DOHH2 (cell line): ENCODE measurements around the gene SMARCAL1.

Experiments
- H3F3A ChIP-seq: fragments of 200-600 bp; sonication (generic), shearing (Covaris generic); 2 replicates; pipeline ENCODE4 v1.6.0; 2016; ENCODE audit warnings: antibody characterized with exemption, mild to moderate bottlenecking; ENCODE audit not compliant: control insufficient read depth, insufficient read depth
- H3K27ac ChIP-seq: fragments of 200-600 bp; sonication (generic); 2 replicates; pipeline ENCODE4 v1.5.1; 2014; ENCODE audit warnings: low read depth, mild to moderate bottlenecking, low read length, moderate library complexity
- H3K27me3 ChIP-seq: fragments of 200-600 bp; sonication (generic); 2 replicates; pipeline ENCODE4 v1.6.1; 2014; ENCODE audit warnings: mild to moderate bottlenecking, low read length, mixed read lengths; ENCODE audit not compliant: control insufficient read depth
- H3K36me3 ChIP-seq: fragments of 200-600 bp; sonication (generic); 2 replicates; pipeline ENCODE4 v1.6.1; 2014; ENCODE audit warnings: mild to moderate bottlenecking, low read length, moderate library complexity, mixed read lengths; ENCODE audit not compliant: control insufficient read depth
- H3K4me1 ChIP-seq: fragments of 200-600 bp; sonication (generic); 2 replicates; pipeline ENCODE4 v1.6.1; 2014; ENCODE audit warnings: mild to moderate bottlenecking, low read length, mixed read lengths; ENCODE audit not compliant: control insufficient read depth
- H3K4me2 ChIP-seq: fragments of 200-600 bp; sonication (generic); 2 replicates; pipeline ENCODE4 v1.6.0; 2014; ENCODE audit warnings: mild to moderate bottlenecking, low read length, moderate library complexity
- H3K4me3 ChIP-seq: fragments of 200-600 bp; sonication (generic); 2 replicates; pipeline ENCODE4 v1.5.1; 2014; ENCODE audit warnings: mild to moderate bottlenecking, low read length, mixed read lengths
- H3K79me2 ChIP-seq: fragments of 200-600 bp; sonication (generic); 2 replicates; pipeline ENCODE4 v1.6.1; 2014; ENCODE audit warnings: mild to moderate bottlenecking, low read length, mixed read lengths; ENCODE audit not compliant: control insufficient read depth
- H3K9me2 ChIP-seq: fragments of 200-600 bp; sonication (generic); replicated peaks from 2 replicates; pipeline ENCODE4 v1.6.1; 2014; ENCODE audit warnings: mild to moderate bottlenecking, low read length, mixed read lengths; ENCODE audit not compliant: control insufficient read depth
- H3K9me3 ChIP-seq: fragments of 200-600 bp; sonication (generic); 2 replicates; pipeline ENCODE4 v1.6.1; 2014; ENCODE audit warnings: antibody characterized with exemption, low read length, mixed read lengths; ENCODE audit not compliant: control insufficient read depth, insufficient read depth
- H4K20me1 ChIP-seq: fragments of 200-600 bp; sonication (generic); 2 replicates; pipeline ENCODE4 v1.6.0; 2014; ENCODE audit warnings: low read depth, mild to moderate bottlenecking, antibody characterized with exemption, low read length, moderate library complexity; ENCODE audit not compliant: control insufficient read depth, insufficient read depth
- CTCF ChIP-seq: fragments of 200-600 bp; sonication (generic); IDR thresholded peaks from one replicate; pipeline ENCODE4 v1.5.1; 2014; ENCODE audit warnings: antibody characterized with exemption, mild to moderate bottlenecking, low read depth, low read length; ENCODE audit not compliant: poor library complexity, severe bottlenecking
- EZH2phosphoT487 ChIP-seq: fragments of 200-600 bp; sonication (generic); IDR thresholded peaks from 2 replicates; pipeline ENCODE4 v1.6.1; 2017; ENCODE audit warnings: borderline replicate concordance, mild to moderate bottlenecking, antibody characterized with exemption, low read length, moderate library complexity, mixed read lengths

Gene SMARCAL1

GRCh38 chr2:216430811-216431530 lies 18.7 kb downstream of the SMARCAL1 start:
- Histone ChIP-seq H4K20me1 (no peaks in the 10 kb centered on the region), H3K79me2 (no peaks in the 10 kb centered on the region), H3K27me3 (no peaks in the 10 kb centered on the region), H3K36me3 (peaks cover 45% of the 10 kb centered on the region), H3K4me2 (no peak overlapping the region), H3K9me3 (no peaks in the 10 kb centered on the region), H3K4me1 (no peaks in the 10 kb centered on the region), H3K9me2 (no peaks in the 10 kb centered on the region), H3K4me3 (no peak overlapping the region), H3F3A (no peaks in the 10 kb centered on the region), H3K27ac (no peak overlapping the region)
- TF ChIP-seq EZH2phosphoT487 = no peak
- TF ChIP-seq CTCF = no peak

- Histone ChIP-seq H4K20me1 (no peaks in the 10 kb centered on the region), H3K27ac (no peak overlapping the region), H3K27me3 (no peaks in the 10 kb centered on the region), H3K4me1 (no peaks in the 10 kb centered on the region), H3K9me2 (no peaks in the 10 kb centered on the region), H3K79me2 (no peaks in the 10 kb centered on the region), H3K9me3 (no peaks in the 10 kb centered on the region), H3K36me3 (peaks cover 44% of the 10 kb centered on the region), H3K4me2 (no peak overlapping the region), H3K4me3 (no peak overlapping the region), H3F3A (no peaks in the 10 kb centered on the region)
- TF ChIP-seq EZH2phosphoT487 = no peak
Measured at GRCh38 chr2:216431531-216431856, 19.2 kb downstream of the SMARCAL1 start.

GRCh38 chr2:216436383-216436782 lies 24.1 kb downstream of the SMARCAL1 start:
- Histone ChIP-seq H3K9me3 (no peaks in the 10 kb centered on the region), H3K9me2 (no peaks in the 10 kb centered on the region), H3F3A (no peaks in the 10 kb centered on the region), H3K27ac (no peak overlapping the region), H3K4me2 (no peak overlapping the region), H3K27me3 (no peaks in the 10 kb centered on the region), H3K36me3 (peaks cover 36% of the 10 kb centered on the region), H3K4me1 (no peaks in the 10 kb centered on the region), H3K79me2 (no peaks in the 10 kb centered on the region), H3K4me3 (no peak overlapping the region), H4K20me1 (no peaks in the 10 kb centered on the region)
- TF ChIP-seq EZH2phosphoT487 = no peak
- TF ChIP-seq CTCF = no peak

- Histone ChIP-seq H3F3A (no peaks in the 10 kb centered on the region), H3K27me3 (no peaks in the 10 kb centered on the region), H4K20me1 (no peaks in the 10 kb centered on the region), H3K9me2 (no peaks in the 10 kb centered on the region), H3K4me1 (no peaks in the 10 kb centered on the region), H3K4me3 (no peak overlapping the region), H3K9me3 (no peaks in the 10 kb centered on the region), H3K27ac (no peak overlapping the region), H3K36me3 (peaks cover 19% of the 10 kb centered on the region), H3K79me2 (no peaks in the 10 kb centered on the region), H3K4me2 (no peak overlapping the region)
- TF ChIP-seq EZH2phosphoT487 (no peak), CTCF (no peak)
Measured at GRCh38 chr2:216441308-216442010, 29.2 kb downstream of the SMARCAL1 start.
